SH-SY5Y (cell line): ENCODE measurements around the gene DNPEP.

Experiments
- GATA2 ChIP-seq: IDR thresholded peaks from 2 replicates; pipeline ENCODE4 v1.6.1; 2011; ENCODE audit warnings: mild to moderate bottlenecking, low read depth, low read length
- GATA3 ChIP-seq: IDR thresholded peaks from 2 replicates; pipeline ENCODE4 v1.6.1; 2011; ENCODE audit warnings: low read depth, mild to moderate bottlenecking, low read length, moderate library complexity

DNA sequence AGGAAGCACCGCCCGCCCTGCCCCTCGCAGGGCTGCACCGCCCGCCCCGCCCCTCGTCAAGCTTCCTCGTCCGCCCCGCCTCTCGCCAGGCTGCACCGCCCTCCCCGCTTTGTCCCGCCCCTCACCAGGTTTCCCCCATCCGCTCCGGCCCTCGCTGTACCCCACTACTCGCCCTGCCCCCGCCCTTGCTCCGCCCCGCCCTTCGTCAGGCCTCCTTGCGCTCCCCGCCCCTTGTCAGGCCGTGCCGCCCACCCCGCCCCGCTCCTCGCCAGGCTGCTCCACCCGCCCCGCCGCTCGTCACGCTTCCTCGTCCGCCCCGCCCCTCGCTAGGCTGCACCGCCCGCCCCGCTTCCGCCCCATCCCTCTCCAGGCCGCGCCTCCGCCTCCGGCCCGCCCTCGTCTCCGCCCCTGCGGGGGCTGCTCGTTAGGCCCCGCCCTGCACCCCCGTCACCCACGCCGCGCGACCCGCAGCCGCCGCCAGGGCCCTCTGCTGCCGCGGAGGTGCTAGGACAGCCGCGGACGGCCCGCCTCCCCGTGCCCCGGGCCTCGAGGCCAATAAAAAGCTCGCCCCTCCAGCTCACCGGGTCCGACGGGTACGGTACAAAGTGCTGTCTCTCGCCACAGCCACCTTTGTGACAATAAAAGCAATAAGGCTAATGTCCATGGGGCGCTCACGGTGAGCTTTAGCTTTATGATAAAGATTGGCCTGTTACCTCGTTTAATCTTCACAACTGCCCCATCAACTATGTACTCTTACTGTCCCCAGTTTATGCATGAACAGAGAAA, 602 bp upstream of the DNPEP start:
- TF ChIP-seq GATA2: no peak
- no peak for TF ChIP-seq GATA3
